SU-DHL-6 (cell line): Measurements from ENCODE around the gene CCDC40.

Source experiments
- CTCF ChIP-seq: fragments of 200-600 bp; sonication (generic); IDR thresholded peaks from one replicate; pipeline ENCODE4 v1.5.1; 2017; ENCODE audit warnings: antibody characterized with exemption, mild to moderate bottlenecking, low read length, moderate library complexity; ENCODE audit not compliant: insufficient read depth, poor library complexity, severe bottlenecking
- EZH2phosphoT487 ChIP-seq: fragments of 200-600 bp; sonication (generic), shearing (Covaris generic); conservative IDR thresholded peaks from 2 replicates; pipeline ENCODE4 v1.6.1; 2018; ENCODE audit warnings: mild to moderate bottlenecking, antibody characterized with exemption, low read length, moderate library complexity, mixed read lengths

- TF ChIP-seq CTCF, result no peak
- no peak for TF ChIP-seq EZH2phosphoT487
Observed at GRCh38 chr17:80007939-80008338, 28.5 kb upstream of the CCDC40 start.
